NB4 (cell line): ENCODE measurements around the gene AUTS2.

Experiments used
- DNase-seq: peaks from one replicate; pipeline ENCODE4 v3.0.0; 2010; ENCODE audit warnings: low read depth
- H3K4me3 ChIP-seq: one replicate; pipeline ENCODE4 v1.5.1; 2011; ENCODE audit warnings: mild to moderate bottlenecking, low read depth, low read length, moderate library complexity
- CTCF ChIP-seq: IDR thresholded peaks from one replicate; pipeline ENCODE4 v1.5.1; 2012; ENCODE audit warnings: low read depth, low read length
- MAX ChIP-seq: IDR thresholded peaks from 2 replicates; pipeline ENCODE4 v1.6.1; 2011; ENCODE audit warnings: low read depth, low read length
- MYC ChIP-seq: IDR thresholded peaks from 2 replicates; pipeline ENCODE4 v1.6.1; 2011; ENCODE audit warnings: low read depth, low read length
- POLR2A ChIP-seq: IDR thresholded peaks from 2 replicates; pipeline ENCODE4 v1.6.1; 2011; ENCODE audit warnings: mild to moderate bottlenecking; ENCODE audit not compliant: insufficient read length; ENCODE audit errors: extremely low read depth

AUTS2 gene

GRCh38 chr7:70523989-70524351, 925.7 kb downstream of the AUTS2 start:
- DNase-seq, result no peak

DNA sequence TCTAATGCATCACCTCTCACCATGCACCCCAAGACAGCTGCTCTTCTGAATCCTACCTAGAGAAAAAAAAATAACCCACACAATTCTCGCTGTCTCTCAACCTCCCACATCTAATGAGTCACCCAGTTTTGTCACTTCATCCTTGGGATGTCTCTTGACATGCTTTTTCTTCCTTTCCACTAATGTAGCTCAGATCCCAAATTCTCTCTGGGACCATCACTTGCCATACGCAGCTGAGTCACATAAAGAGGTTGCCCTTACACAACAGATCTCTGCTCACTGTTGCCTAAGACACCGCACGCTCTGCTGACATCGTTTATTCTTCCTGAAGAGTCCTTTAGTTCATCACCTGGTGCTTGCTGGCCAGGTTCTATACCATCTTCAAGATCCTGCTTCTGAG, 927.7 kb downstream of the AUTS2 start:
- DNase-seq, result no peak
- TF ChIP-seq POLR2A (no peak), CTCF (no peak), MAX (no peak), MYC (no peak)
- no peak overlapping the region for H3K4me3 ChIP-seq

More at GRCh38 chr7:70523989-70524351, 925.7 kb downstream of the AUTS2 start:
- TF ChIP-seq CTCF, result no peak
- no peak for TF ChIP-seq POLR2A
- TF ChIP-seq MYC, result no peak
- TF ChIP-seq MAX, result no peak
- H3K4me3 ChIP-seq, result no peak overlapping the region

GRCh38 chr7:70527520-70528115, 929.3 kb downstream of the AUTS2 start:
- TF ChIP-seq MYC (no peak), POLR2A (no peak), MAX (no peak), CTCF (no peak)
- DNase-seq, result no peak
- H3K4me3 ChIP-seq, result no peak overlapping the region

DNA sequence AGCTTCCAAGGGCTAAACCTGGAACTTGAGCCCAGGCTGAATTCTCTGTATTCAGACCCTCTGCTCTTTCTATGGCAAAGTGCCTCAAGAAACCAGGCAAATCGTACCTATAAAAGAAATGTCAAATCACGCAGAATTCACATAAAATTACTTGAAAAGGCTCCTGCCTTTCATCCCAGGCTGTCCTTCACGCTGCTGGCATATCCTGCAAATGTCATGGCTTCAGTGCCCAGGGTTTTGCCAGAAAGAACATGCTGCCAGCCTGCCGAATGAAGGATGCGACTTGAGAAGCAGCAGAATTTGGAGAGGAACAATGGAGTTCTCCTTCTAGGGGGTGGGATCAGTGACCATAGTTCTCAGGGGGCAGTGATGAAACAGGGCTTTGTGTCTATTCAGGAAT, 931.2 kb downstream of the AUTS2 start:
- no peak overlapping the region for H3K4me3 ChIP-seq
- TF ChIP-seq MAX (no peak), MYC (no peak), POLR2A (no peak), CTCF (no peak)
- no peak for DNase-seq

- peak; percentile 11 for DNase-seq
Observed at GRCh38 chr7:70529914-70530585, 931.8 kb downstream of the AUTS2 start.

More at GRCh38 chr7:70529914-70530585, 931.8 kb downstream of the AUTS2 start:
- H3K4me3 ChIP-seq, result no peak overlapping the region
- TF ChIP-seq CTCF, result no peak
- no peak for TF ChIP-seq POLR2A
- TF ChIP-seq MYC, result no peak
- TF ChIP-seq MAX, result no peak
